Left lobe of liver (tissue), 2 donors: ENCODE results near the gene PRDM7. TPM values are rescaled to one million over a fixed set of nuclear protein-coding genes. Genes with fewer than 3 reads are reported as not detected.
"Not testable (repeated sequence)": the region's sequence is repeated elsewhere in the genome, so short reads cannot be mapped to it uniquely, and the experiment has no call there.

ENCODE experiments used
- ATAC-seq: fragments of 200-7000 bp; cut with Tn5 transposase; one replicate; pipeline ENCODE4 v1.9.1; 2020; ENCODE audit warnings: mild to moderate bottlenecking, moderate library complexity
- DNase-seq: peaks from one replicate; pipeline ENCODE4 v3.0.0-alpha.2; 2020; ENCODE audit warnings: low spot score
- total RNA-seq: library from RNA; stranded (reverse); gene quantifications from one replicate; pipeline ENCODE4 v1.2.1, GENCODE V29; 2021
- donor health status: DM: no; HTN: no; CAD: no; lungs with moderate emphysema.
- donor health status: DM: no; HTN: yes; CAD: no.

Gene PRDM7
- total RNA-seq, 1 donor from 2014 or later, result not detected

GRCh38 chr16:90077757-90078578, 837 bp upstream of the PRDM7 start:
- ATAC-seq (peak; percentile 15), DNase-seq (no peak)

GRCh38 chr16:90072442-90073105, 4.6 kb downstream of the PRDM7 start:
- ATAC-seq, result no peak

GRCh38 chr16:90070440-90070839, 6.7 kb downstream of the PRDM7 start:
- no peak for ATAC-seq

More at GRCh38 chr16:90072442-90073105, 4.6 kb downstream of the PRDM7 start:
- DNase-seq, result no peak

GRCh38 chr16:90061437-90061836, 15.7 kb downstream of the PRDM7 start:
- DNase-seq (no peak), ATAC-seq (no peak)

More at GRCh38 chr16:90070440-90070839, 6.7 kb downstream of the PRDM7 start:
- DNase-seq, result no peak

- DNase-seq, result no peak
- ATAC-seq, result peak; percentile 29
These were observed 19.4 kb downstream of the PRDM7 start for GRCh38 chr16:90057738-90058173.

GRCh38 chr16:90056521-90056920, 20.6 kb downstream of the PRDM7 start:
- not testable (repeated sequence) for ATAC-seq, DNase-seq

DNA sequence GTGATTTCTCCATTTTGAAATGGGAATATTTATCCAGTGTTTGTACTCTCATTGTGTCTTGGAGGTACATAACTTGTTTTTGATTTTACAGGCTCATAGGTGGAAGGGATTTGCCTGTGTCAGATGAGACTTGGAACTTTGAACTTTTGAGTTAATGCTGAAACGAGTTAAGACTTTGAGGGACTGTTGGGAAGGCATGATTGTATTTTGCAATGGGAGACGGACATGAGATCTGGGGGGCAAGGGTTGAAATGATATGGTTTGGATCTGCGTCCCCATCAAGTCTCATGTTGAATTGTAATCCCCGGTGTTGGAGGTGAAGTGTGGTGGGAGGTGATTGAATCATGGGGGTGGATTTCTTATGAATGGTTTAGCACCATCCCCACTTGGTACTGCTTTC, 21.8 kb downstream of the PRDM7 start:
- DNase-seq, result no peak
- ATAC-seq, result no peak

DNA sequence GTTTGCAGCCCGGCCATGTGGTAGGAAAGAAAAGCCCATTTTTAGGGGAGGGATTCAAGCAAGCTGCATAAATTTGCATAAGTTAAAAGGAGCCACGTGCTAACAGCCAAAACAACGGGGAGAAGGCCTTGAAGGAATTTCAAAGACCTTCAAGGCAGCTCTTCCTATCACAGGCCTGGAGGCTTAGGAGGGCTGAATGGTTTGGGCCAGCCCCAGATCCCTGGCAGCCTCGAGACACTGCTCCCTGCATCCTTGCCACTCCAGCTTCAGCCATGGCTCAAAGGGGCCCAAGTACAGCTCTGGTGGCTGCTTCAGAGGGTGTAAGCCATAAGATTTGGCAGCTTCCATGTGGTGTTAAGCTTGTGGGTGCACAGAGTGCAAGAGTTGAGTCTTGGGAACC, 22.6 kb downstream of the PRDM7 start:
- no peak for DNase-seq
- no peak for ATAC-seq

DNA sequence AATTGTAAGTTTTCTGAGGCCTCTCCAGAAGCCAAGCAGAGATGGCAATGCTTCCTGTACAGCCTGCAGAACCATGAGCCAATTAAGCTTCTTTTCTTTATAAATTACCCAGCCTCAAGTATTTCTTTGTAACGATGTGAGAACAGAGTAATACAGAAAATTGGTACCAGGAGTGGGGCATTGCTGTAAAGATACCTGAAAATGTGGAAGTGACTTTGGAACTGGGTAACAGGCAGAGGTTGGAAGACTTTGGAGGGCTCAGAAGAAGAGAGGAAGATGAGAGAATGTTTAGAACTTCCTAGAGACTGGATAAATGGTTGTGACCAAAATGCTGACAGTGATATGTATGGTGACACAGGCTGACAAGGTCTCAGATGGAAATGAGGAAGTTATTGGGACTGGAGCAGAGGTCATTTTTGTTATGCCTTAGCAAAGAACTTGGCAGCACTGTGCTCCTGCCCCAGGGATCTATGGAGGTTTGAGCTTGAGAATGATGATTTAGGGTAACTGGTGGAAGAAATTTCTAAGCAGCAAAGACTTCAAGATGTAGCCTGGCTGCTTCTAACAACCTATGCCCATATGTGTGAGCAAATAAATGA, 23.1 kb downstream of the PRDM7 start:
- ATAC-seq (no peak), DNase-seq (no peak)

DNA sequence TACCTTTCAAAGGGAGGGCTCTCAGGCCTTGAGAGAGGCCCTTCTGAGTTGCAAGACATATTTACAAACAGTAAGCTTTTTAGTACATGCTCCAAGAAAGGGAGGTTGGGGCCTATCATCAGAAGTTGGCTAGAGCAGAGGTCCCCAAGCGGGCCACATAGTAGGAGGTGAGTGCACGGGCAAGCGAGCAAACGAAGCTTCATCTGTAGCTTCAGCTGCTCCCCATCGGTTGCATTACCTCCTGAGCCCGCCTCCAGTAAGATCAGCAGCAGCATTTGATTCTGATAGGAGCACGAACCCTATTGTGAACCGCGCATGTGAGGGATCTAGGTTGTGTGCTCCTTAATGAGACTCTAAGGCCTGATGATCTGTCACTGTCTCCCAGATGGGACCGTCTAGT, 26.2 kb downstream of the PRDM7 start:
- DNase-seq (no peak), ATAC-seq (no peak)

GRCh38 chr16:90048737-90049330, 28.3 kb downstream of the PRDM7 start:
- DNase-seq (no peak), ATAC-seq (no peak)

DNA sequence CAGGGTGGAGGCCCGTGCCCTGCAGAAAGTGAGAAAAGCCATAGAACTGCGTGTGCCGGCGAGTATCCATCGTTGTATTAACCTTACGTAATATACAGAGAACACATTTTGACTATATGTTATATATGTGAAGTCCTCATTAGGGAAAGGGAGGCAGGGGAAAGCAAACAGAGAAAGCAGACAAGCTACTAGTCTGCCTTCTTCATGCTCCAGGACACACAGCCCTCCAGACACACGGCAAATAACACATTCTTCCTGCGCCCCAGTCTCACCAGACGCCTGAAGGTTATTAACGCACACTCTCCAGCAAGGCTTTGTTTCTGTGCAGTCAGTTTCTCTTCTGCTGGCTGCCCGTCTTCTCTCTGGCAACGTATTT, 28.8 kb downstream of the PRDM7 start:
- ATAC-seq (no peak), DNase-seq (no peak)

- DNase-seq (no peak), ATAC-seq (peak; percentile 61)
These were observed 29.3 kb downstream of the PRDM7 start for GRCh38 chr16:90047714-90048346.

DNA sequence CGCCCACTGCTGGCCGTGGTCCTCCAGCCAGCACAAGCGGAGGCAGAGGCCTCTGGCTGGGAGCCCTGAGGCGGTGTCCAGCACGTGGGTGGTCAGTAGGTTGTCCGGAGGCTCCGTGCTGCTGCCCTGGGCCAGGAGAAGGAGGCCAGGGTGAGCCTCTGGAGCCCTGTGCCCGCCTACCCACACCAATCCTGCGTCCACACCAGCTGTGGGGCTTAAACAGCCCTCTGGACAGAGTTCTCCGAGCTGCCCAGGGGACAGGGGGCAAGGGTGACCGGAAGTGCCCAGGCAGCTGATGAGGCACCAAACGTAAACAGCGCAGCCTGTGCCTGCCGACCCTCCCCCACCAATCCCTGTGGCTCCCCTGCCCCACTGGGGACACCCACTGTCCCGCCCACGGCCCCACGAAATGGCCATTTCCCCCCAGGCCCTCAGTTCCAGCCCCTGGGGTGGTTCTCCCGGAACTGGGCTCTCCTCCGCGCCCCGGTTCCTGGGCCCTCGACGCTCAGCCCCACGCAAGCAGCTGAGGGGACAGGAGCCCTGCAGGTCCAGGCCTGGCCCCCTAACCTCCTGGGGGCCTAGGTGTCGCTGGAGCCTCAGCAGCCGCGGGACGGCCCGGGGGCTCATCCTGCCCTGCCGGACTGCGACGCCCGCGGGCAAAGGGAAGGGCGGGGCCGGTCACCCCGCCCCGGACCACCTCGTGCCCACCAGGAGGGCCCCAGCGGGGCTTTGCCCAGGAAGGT, 30.0 kb downstream of the PRDM7 start:
- peak; percentile 86 for ATAC-seq
- DNase-seq, result peak; percentile 92

DNA sequence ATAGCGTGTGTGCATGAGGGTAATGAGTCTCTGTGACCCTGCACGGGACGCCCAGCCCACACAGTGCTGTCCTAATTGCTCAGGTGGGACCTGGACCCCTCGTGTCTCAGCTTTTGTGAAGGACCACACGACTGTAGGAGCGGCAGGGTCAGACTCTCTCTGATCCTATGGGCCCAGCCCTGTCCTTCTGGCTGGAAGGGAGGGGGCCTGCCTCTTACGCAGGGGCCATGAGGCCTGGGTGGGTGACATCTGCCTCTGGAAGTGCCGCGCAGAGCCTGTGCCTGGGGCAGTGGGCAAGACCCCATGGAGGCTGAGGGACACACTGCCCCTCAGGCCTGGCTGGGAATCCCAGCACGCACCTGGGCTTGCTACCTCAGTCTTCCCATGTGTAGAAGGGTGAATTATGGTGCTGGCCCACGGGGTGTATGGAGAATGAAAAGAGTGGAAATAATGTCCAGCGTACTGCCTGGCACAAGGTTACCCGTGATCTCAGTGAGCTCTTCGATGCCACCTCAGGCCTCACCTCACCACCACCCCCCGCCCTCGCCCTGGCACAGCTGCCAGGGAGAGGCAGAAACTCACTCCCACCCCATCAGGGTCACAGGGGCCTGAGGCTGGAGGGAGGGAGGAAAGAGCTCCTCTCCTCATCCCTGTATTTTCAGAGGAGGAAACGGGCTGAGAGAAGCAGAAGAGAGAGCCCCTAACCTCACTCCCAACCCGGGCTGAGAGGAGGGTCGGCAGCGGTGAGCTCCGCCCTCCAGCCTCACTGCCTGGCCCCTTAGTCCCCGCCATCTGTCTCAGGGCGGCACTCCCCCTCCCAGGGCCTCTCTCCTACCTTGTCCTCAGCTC, 30.8 kb downstream of the PRDM7 start:
- ATAC-seq (peak; percentile 6), DNase-seq (no peak)

DNA sequence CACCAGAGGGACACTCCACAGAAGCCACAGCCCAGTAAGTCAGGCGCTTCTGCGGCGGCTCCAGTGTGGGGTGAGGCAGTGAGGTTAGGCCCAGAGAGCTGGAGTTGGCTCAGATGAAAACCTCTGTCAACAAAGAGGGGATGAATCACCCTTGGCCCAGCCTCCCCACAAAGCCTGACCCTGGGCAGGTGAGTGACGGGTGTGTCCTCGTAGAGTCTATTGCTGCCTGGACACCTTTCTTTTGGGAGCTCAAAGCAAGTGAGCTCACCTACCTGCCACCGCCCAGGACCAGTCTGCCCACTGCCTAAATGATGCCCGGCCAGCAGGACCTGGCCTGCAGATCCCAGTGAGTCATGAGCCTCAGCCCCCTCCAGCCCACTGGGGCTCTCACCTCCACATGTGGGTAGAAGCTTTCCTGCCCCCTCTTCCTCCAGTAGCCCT, 33.0 kb downstream of the PRDM7 start:
- ATAC-seq, result no peak

DNA sequence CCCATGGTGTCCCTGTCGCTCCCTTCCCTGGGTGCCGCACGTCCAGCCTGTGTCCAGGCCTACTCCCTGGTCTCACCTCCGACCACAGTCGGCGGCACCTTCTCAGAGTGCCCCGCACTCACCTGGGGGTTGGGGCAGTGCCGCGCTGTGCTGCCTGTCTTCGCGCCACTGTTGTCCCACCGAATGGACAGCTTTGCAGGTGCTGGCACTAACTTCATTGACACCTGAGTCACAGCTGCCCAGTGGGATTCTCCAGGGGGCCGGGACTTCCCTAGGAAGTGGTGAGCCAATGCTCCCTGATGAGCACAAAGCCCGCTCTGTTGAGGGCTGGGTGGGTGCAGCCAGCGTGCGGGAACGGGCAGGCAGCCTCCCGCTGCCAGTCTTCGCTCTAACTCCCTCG, 33.6 kb downstream of the PRDM7 start:
- DNase-seq, result no peak
- no peak for ATAC-seq

More for the DNA sequence above, 33.0 kb downstream of the PRDM7 start:
- no peak for DNase-seq

- ATAC-seq (no peak), DNase-seq (no peak)
These were observed 34.1 kb downstream of the PRDM7 start for GRCh38 chr16:90042946-90043514.
